ENCODE measurements around the gene ATP1B3.
"Not testable (repeated sequence)": the region's sequence is repeated elsewhere in the genome, so short reads cannot be mapped to it uniquely, and the experiment has no call there.

GRCh38 chr3:141888548-141888947 is 12.1 kb downstream of the ATP1B3 start:
- not testable (repeated sequence) for TF ChIP-seq CTCF (conservative IDR thresholded peaks at IDR 0.05; ENCODE audit: low read depth, low read length); EZH2 (IDR thresholded peaks at IDR 0.05; ENCODE audit: borderline replicate concordance, low read depth, low read length, poor library complexity, severe bottlenecking)
